NB4 (cell line): ENCODE data around the gene GK.

ENCODE experiments used
- CTCF ChIP-seq: IDR thresholded peaks from one replicate; pipeline ENCODE4 v1.5.1; 2012; ENCODE audit warnings: low read depth, low read length
- MYC ChIP-seq: IDR thresholded peaks from 2 replicates; pipeline ENCODE4 v1.6.1; 2011; ENCODE audit warnings: low read depth, low read length
- POLR2A ChIP-seq: IDR thresholded peaks from 2 replicates; pipeline ENCODE4 v1.6.1; 2011; ENCODE audit warnings: mild to moderate bottlenecking; ENCODE audit not compliant: insufficient read length; ENCODE audit errors: extremely low read depth

GRCh38 chrX:30652527-30653414 is 452 bp upstream of the GK start:
- TF ChIP-seq CTCF (no peak), POLR2A (peak; percentile 54), MYC (peak; percentile 17; the same call in 1 of the 2 replicates)
